GM21786 (cell line): ENCODE data around the gene MRAS.
A peak's percentile ranks its signal among the peaks of the same experiment; 100 is the strongest.
"Not testable (repeated sequence)": the region's sequence is repeated elsewhere in the genome, so short reads cannot be mapped to it uniquely, and the experiment has no call there.

ENCODE experiments used
- ATAC-seq: cut with Tn5 transposase; IDR thresholded peaks from one replicate; pipeline ENCODE4 v1.9.1; 2021; ENCODE audit not compliant: unreplicated experiment

MRAS gene

DNA sequence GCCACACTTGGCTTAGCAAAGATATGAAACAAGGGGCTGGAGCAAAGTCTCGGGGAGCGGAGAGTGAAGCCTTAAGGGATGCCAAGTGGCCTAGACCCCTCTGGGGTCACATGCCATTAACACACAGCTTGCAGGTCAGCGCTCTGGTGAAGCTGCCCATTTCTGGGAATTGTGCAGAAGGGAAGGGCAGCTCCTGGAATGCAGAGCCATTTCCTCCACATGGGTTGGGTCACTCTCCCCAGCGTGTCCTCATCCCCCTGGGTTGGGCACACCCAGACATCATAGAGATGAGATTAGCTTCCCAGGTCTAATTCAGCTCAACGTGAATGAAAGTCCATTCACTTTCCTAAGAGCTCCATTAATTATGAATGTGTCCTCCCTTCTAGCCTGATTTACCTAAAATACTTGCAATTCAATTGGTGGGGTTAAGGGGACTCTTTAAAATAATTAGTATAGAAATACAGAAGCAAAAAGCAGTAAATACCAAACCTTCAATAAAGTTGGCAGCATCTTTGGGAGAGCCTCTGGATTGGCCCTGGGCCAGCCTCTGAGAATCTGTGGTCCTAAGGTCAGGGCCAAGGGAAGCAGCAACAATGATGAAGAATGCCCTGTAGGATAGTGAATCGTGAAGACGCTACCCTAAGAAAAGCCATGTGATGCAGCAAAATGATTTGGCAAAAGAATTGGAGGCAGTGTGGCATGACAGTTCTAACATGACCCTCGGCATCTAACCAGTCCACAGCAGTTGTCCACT, 17.8 kb downstream of the MRAS start:
- ATAC-seq = no peak

DNA sequence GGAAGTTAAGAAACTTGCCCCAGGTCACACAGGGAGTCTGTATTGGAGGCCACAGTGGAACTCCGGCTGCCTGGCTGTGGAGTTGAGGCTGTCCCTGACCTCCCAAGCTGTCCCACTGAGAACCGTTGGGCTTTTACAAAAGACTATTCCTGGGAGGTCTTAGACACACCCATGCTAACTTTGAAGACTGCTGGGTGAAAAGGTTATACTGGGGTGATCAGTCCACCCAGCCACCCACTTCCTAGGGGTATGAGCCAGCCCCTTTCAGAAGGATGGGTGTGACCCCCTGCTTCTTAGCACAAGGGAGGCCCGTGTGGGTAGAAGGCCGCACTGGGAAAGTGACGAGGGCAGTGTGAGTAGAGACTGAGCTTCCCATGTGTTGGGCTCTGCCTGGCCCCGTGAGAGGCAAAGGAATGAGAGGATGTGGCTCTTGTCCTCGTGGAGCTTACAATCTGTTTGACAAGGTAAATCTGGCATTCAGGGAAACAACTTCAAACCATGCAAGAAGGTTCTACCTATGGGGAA, 19.0 kb downstream of the MRAS start:
- ATAC-seq = no peak

DNA sequence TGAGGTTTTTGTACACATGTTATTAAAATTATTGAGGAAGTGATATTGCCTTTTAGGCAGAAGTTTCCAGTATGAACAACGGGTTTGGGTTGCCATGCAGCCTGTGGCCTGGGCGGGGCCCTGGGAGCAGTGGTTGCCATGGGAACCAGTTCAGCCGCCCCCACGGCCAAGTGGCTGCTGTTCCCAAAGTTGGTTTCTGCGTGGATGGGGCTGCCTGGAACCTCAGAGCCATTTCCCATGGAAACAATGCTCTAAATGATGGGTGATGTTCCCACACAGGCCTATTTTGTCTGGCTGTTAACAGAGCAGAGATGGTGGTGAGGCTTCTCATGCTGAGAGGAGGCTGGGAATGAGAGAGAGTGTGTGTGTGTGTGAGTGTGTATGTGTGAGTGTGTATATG, 19.5 kb downstream of the MRAS start:
- ATAC-seq = no peak

DNA sequence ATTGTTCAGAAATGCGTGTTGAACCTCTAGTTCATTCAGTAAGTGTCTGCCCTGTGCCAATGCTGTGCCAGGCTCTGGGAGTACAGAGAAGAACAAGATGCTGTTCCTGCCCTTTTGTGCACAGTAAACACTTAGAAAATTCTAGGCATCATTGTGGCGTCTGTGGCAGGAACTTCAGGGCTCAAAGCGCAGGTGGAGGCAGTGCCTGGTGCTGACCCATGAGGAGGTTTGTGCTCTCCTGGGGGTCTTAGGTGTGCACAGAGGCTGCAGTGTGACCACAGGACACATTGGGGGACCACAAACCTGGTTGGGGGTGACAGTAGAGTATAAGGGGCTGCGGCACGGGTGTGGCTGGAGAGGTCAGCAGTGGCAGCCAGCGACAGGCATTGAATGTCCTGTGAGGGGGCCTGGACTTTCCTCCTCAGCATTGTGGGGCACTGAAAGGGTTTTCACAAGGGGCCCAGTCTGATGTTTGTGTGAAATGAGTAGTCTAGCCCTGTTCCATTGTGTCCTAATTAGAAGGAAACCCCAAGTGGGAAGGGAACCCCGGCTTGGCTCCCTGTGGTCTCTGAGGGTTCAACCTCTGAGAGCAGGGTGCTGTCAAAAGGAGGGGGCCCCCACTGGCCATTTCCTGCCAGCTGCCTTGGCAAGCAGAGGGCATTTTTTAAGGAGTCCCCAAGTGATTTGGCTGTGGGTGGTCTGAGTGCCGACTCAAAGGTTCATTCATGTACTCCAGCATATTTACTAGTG, 20.9 kb downstream of the MRAS start:
- no peak for ATAC-seq

DNA sequence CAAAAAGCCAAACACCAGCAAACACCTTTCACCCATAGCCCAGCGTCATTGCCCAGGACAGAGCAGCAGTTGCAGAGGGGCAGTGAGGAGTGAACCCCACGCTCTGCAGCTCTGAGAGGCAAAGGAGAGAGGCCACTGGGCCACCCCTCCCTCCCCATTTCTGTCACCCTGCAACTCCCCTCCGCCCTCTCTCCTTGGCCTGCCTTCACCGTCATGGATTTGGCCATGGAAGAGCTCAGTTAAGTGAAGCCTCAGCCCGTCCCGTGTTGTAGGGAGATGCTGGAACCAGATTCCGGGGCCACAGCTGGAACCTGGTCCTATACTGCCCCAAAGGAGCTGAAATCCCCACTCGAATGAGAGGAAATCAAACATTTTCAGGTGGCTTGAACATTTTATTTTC, 21.9 kb downstream of the MRAS start:
- ATAC-seq = no peak

DNA sequence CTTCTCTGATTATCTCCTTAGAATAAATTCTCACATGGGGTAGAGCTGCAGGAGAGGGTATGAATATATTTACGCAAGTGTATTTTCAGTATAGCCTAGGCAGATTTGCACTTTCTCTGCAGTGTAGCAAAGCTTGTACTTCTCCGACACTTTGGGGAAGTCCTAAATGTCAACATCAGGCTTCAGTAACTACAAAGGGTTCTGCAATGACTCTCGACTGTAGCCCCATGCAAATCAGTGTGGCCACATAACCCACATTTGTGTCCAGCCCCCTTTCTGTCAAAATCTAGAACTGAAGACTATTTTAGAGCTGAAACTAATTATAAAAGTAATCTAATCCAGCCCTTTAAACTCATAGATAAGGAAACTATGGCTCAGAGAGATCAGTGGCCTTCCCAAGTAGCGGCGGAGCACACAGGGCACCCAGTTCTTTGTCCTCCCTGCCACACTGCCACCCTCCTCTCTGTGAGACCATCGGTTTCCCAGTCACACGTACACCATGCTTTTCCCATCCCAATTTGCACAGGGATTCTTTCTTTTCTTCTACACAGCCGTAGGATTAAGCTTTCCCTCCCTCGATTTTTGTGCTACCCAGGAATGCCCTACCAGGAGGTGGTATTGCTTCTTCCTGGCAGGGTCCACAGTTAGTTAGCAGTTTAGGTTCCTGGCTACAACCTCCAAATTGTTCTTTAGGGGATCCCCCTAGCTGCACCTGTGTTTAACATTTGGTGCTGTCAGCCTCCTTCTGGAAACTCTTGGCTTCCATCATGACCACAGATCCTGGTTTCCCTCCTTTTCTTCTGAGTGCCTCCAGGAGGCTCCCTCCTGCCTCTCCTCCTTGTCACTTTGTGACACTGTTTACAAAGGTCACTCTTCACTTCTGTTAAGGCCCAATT, 22.9 kb downstream of the MRAS start:
- peak; percentile 99 for ATAC-seq

DNA sequence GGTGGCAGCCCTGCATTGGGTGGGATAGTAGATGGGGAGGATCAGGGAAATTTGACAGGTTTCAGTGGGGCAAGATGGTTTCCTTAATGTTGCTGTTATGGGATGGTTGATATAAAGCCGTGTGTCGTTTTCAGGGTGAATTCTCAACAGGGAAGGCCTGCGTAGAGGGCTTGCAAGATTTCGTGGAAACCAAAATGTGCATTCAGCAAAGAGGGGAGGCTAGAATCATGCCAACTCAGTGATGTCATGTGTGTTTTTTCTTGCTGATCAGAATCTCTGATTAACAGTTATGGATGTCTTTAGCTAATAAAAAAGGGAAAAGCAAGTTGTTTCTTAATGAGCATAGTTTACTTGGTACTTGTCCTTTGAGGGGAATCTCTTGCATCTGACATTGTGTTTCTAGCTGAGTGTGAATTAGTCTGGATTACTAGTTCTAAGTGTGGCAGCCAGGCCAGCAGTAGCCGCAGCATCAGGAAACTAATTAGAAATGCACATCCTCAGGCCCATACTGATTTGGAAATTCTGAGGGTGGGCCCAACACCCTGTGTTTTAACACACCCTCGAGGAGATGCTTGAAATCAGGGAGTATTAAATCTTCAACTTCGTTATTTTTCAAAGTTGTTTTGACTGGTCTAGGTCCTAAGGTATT, 24.8 kb downstream of the MRAS start:
- ATAC-seq = no peak

DNA sequence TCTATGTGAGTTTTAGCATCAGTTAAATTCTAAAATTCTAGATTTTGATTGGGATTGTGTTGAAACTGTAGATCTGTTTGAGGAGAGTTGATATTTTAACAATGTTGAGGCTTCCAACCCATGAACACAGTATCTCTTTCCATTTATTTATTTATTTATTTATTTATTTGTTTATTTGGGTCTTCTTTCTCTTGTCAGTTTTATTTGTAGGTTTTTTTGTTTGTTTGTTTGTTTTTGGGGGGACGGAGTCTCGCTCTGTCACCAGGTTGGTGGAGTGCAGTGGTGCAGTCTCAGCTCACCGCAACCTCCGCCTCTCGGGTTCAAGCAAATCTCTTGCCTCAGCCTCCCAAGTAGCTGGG, 25.3 kb downstream of the MRAS start:
- no peak for ATAC-seq

DNA sequence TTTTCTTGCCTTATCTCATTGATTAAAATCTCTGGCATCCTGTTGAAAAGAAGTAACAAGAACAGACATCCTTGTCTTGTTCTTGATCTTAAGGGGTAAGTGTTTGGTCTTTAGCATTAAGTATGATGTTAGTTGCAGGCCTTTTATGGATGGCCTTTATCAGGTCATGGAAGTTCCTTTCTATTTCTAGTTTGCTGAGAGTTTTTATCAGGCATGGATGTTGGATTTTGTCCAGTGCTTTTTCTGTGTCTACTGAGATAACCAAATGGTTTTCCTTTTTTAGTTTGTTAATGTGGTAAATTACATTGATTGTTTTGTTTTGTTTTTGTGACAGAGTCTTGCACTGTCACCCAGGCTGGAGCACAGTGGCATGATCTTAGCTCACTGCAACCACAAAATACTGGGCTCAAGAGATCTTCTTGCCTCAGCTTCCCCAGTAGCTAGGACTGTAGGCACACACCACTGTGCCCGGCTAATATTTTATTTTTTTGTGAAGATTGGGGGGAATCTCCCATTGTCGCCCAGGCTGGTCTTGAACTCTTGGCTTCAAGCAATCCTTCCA, 26.3 kb downstream of the MRAS start:
- no peak for ATAC-seq

DNA sequence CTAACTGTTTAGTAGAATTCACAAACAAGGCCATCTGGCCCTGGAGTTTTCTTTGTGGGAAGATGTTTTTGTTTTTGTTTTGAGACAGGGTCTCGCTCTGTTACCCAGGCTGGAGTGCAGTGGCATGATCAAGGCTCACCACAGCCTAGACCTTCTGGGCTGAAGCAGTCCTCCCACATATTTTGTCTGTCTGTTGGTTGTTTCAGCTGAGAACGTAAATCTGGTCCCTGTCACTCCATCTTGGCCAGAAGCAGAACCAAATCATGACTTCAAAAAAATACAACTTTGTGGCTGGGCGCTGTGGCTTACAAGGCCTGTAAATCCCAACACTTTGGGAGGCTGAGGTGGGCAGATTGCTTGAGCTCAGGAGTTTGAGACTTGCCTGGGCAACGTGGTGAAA, 27.1 kb downstream of the MRAS start:
- no peak for ATAC-seq

DNA sequence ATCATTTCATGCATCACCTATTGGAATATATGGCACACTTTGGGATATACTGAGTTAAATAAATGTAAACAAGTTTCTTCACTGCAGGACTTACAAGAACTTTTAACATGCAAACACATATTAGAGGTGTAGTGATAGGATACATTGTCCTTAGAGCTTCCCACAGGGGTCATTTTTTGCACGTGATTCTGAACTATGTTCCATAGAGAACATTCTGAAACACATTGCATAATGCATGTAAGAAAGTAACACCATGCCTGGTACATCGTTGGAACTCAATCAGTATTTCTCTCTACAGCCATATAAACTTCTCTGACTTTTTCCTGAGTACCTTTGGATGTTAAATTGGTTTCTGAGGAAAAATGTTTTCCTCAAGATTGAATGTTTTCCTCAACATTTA, 28.3 kb downstream of the MRAS start:
- no peak for ATAC-seq

DNA sequence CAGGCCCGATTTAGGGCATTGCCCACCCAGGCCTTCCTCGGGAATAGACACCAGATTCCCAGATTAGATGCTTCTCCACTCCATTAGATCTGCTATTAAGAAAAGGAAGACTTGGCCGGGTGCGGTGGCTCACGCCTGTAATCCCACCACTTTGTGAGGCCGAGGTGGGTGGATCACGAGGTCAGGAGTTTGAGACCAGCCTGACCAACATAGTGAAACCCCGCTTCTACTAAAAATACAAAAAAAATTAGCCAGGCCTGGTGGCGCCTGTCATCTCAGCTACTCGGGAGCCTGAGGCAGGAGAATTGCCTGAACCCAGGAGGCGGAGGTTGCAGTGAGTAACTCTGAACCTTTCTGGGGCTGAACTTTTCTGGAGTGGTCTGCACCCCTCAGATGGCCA, 28.8 kb downstream of the MRAS start:
- ATAC-seq = not testable (repeated sequence)

DNA sequence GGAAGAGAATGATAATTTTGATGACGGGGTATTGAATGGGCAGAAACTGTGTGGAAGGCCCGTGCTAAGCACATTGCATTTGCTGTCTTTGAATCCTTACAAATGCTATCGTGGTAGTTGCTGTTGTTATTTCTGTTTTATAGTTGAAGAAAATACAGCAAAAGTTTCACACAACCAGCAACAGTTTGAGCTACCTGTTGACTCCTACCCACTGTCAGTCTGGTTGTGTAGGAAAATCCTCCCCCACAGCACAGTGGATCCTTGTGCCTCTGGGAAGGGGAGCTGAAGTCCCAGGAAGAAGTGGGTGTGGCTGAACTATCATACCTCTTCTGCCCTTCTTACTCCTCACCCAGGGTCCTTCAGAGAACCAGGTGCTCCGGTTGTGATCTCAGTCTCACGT, 29.4 kb downstream of the MRAS start:
- ATAC-seq = no peak

DNA sequence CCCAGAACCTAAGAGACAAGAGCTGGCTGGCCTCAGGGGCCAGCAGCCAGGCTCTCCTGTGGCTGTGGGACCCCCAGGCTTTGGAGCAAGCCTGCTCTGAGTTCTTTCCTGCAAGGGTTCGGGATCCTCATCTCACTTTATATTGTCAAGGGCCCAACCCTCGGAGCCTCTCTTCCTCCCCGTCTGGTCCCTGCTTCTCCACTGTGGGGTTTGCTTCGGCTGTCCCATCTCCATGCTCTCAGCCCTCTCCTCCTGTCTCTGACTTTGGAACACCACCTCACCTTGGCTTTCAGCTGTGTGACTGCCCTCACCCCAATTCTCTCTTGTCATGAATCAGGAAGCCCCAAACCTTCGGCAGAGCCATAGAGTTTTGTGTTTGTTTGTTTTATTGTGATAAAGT, 30.0 kb downstream of the MRAS start:
- ATAC-seq = no peak

DNA sequence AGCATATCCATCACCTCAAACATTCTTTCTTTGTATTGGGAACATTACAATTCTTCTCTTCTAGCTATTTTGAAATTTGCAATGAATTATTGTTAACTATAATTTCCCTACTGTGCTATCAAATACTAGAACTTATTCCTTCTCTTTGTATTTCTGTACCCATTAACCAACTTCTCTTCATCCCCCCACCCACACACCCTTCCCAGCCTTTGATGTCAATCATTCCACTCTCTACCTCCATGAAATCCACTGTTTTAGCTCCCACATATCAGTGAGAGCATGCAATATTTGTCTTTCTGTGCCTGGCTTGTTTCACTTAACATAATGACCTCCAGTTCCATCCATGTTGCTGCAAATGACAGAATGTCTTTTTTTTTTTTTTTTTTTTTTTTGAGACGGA, 30.6 kb downstream of the MRAS start:
- no peak for ATAC-seq

DNA sequence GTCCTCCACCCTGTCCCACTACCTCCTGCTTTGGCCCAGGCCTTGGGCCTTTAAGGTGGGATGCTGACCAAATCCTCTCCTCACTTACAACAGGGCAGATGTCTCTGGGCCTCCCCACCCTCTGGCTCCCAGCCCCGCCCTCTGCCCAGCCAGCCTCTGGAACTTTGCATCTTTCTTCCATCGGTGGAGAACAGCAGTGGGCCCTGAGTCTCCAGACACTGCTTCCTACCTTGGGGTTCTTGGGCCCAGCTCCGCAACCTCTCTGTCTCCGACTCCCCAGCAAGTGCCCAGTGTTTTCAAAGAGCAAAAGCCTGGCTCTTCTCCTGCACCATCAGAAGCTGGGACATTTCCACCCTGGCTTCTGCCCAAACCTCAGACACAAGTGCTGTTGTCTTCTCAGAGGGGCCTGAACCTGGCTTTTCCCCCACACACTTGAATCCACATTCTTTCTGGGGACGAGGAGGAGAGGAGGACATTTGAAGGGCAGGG, 33.1 kb downstream of the MRAS start:
- ATAC-seq = no peak

DNA sequence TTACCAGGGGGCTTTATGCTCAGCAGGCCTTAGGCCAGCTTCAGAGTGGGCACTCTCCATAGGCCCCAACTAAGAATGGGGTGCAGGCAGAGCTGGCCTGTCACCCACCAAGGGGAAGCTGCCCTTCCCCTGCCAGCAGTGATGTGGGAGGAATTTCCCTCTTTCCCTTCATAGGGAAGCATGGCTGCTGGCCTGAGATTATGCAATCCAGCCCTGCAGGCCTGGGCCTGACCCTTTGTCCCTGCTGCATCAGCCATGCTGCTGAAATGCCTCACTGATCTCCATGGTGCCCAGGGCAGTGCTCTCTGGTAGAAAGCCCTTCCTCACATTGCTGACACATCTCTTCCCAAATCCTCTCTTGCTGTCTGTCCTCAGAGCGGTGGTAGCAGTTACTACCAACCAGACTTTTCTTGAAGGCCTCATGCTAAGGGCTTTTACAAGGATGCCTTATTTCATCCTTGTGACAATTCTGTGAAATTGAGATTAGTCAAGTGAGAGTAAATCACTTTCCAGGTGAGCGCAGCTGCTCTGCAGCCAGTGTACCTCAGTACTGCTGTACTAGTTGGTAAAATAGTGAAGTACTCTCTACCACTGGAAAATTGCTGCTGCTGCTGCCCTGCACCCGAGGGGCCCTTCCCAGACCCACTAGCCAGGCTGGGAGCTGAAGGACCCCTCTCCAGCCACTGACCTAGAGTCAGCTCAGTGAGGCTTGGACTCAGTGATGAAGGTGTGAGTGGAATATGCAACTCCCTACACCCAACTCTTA, 33.8 kb downstream of the MRAS start:
- ATAC-seq = no peak

DNA sequence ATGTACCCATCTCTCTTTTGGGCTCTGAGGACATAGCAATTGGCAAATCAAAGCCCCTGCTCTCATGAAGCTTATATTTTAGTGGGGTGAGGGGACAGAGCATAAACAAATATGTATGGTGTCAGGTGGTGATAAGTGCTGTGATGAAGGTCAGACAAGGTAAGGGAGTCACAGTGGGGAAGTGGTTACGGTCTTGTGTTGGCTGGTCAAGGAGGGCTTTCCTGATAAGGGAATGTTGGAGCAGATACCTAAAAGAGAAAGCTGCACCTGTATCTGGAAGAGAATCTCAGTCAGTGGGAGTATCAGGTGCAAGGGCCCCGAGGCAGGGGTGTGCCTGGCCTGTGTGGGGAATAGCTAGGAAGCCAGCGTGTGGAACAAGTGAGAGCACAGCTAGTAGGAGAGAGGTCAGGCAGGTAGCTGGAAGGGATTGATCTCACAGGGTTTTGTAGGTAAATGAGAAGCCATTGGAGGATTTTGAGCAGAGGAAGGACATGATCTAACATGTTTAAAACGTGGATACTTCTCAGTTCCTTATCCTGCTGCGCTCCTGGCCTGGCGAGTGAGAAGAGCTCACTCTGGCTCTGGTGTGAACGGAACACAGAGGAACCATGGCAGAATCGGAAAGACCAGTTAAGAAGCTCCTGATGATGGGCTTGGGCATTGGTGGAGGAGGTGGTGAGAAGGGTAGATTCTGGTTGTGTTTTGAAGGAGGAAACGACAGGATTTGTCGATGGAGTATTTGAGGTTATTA, 35.5 kb downstream of the MRAS start:
- ATAC-seq = no peak

DNA sequence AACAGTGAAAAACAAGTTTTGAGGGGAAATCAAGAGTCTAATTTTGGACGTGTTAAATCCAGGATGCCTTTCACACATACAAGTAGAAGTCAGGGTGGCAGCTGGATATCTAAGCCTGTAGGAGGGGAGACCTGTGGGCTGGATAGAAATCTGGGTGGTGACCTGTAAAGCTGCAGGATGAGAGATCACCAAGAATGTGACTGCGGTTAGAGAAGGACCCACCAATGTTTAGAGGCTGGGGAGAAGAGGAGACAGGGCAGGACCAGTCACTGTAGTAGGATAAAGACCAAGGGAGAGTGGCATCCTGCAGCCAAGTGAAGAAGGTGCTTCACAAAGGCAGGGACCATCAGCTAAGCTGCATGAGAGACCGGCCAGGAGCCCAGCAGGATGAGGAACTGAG, 36.2 kb downstream of the MRAS start:
- no peak for ATAC-seq
